Glutamatergic neuron (in vitro differentiated cells): ENCODE results near the gene MBOAT1. TPM values are rescaled to one million over a fixed set of nuclear protein-coding genes. Genes with fewer than 3 reads are reported as not detected.

Experiments used
- DNase-seq: peaks from one replicate; pipeline ENCODE4 v3.0.0; 2022
- H3K27ac Mint-ChIP-seq: one replicate; pipeline ENCODE4 v1.8.0; 2020; ENCODE audit warnings: mild to moderate bottlenecking, mixed read lengths, inconsistent platforms; ENCODE audit not compliant: unreplicated experiment
- H3K27me3 Mint-ChIP-seq: one replicate; pipeline ENCODE4 v1.8.0; 2020; ENCODE audit warnings: mild to moderate bottlenecking, moderate library complexity, mixed read lengths, inconsistent platforms; ENCODE audit not compliant: unreplicated experiment
- H3K36me3 Mint-ChIP-seq: one replicate; pipeline ENCODE4 v1.8.0; 2020; ENCODE audit warnings: mild to moderate bottlenecking, mixed read lengths, inconsistent platforms; ENCODE audit not compliant: unreplicated experiment
- H3K4me1 Mint-ChIP-seq: one replicate; pipeline ENCODE4 v1.8.0; 2020; ENCODE audit warnings: mild to moderate bottlenecking, low read depth, mixed read lengths, inconsistent platforms; ENCODE audit not compliant: unreplicated experiment
- H3K4me3 Mint-ChIP-seq: one replicate; pipeline ENCODE4 v1.8.0; 2020; ENCODE audit warnings: mild to moderate bottlenecking, mixed read lengths, inconsistent platforms; ENCODE audit not compliant: unreplicated experiment
- H3K9me3 Mint-ChIP-seq: one replicate; pipeline ENCODE4 v1.8.0; 2020; ENCODE audit warnings: mild to moderate bottlenecking, moderate library complexity, mixed read lengths, inconsistent platforms; ENCODE audit not compliant: unreplicated experiment
- CTCF ChIP-seq: fragments of 200-600 bp; sonication (generic); IDR thresholded peaks from one replicate; pipeline ENCODE4 v1.5.0; 2021; ENCODE audit not compliant: partially characterized antibody, unreplicated experiment
- total RNA-seq: library from RNA; stranded (reverse); fragmentation: NEBNext Ultra II Directional; extraction: Animal tissue kit (Norgen Biotek cat#: 25700); gene quantifications from one replicate; pipeline ENCODE4 v1.2.1, GENCODE V29; 2021; ENCODE audit not compliant: unreplicated experiment

MBOAT1 gene
- total RNA-seq, 1 donor from 2014 or later = not detected

GRCh38 chr6:20070047-20070446, 142.2 kb downstream of the MBOAT1 start:
- TF ChIP-seq CTCF = no peak
- Mint-ChIP-seq H3K27ac (no peak overlapping the region), H3K4me3 (no peak overlapping the region), H3K36me3 (no peaks in the 10 kb centered on the region), H3K27me3 (peaks cover 2% of the 10 kb centered on the region), H3K9me3 (peaks cover 3% of the 10 kb centered on the region), H3K4me1 (no peaks in the 10 kb centered on the region)
- no peak for DNase-seq

- Mint-ChIP-seq H3K4me3 (no peak overlapping the region), H3K27me3 (peaks cover 2% of the 10 kb centered on the region), H3K27ac (no peak overlapping the region), H3K36me3 (no peaks in the 10 kb centered on the region), H3K9me3 (peaks cover 3% of the 10 kb centered on the region), H3K4me1 (no peaks in the 10 kb centered on the region)
- TF ChIP-seq CTCF = no peak
- no peak for DNase-seq
Observed at GRCh38 chr6:20069021-20069522, 143.2 kb downstream of the MBOAT1 start.

- H3K27ac Mint-ChIP-seq = no peak overlapping the region
- no peak overlapping the region for H3K4me3 Mint-ChIP-seq
- DNase-seq = no peak
- H3K9me3 Mint-ChIP-seq = peaks cover 3% of the 10 kb centered on the region
- H3K27me3 Mint-ChIP-seq = peaks cover 2% of the 10 kb centered on the region
- no peak for TF ChIP-seq CTCF
- H3K36me3 Mint-ChIP-seq = no peaks in the 10 kb centered on the region
- H3K4me1 Mint-ChIP-seq = no peaks in the 10 kb centered on the region
Observed at GRCh38 chr6:20068421-20068988, 143.8 kb downstream of the MBOAT1 start.

DNA sequence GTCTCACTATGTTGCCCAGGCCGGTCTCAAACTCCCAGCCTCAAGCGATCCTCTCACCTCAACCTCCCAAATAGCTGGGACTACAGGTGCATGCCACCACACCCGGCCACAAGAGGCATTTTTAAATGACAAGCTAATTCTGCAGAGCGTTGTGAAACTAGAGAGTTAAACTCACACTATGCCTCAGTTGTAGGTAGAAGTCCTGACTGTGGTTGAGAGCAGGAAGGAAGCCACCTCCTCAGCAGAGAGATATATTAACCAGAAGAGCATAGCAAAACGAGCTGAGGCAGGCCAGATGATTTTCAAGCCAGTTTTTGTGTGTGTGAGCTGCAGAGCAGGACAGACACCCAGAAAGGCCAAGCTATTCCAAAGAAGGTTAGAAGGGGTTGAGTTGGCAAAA, 150.3 kb downstream of the MBOAT1 start:
- H3K4me3 Mint-ChIP-seq = no peak overlapping the region
- no peak for DNase-seq
- H3K4me1 Mint-ChIP-seq = no peaks in the 10 kb centered on the region
- no peaks in the 10 kb centered on the region for H3K36me3 Mint-ChIP-seq
- no peak overlapping the region for H3K27ac Mint-ChIP-seq
- H3K9me3 Mint-ChIP-seq = no peaks in the 10 kb centered on the region
- H3K27me3 Mint-ChIP-seq = no peaks in the 10 kb centered on the region
- no peak for TF ChIP-seq CTCF

GRCh38 chr6:20060252-20060651, 152.0 kb downstream of the MBOAT1 start:
- Mint-ChIP-seq H3K9me3 (no peaks in the 10 kb centered on the region), H3K4me1 (no peaks in the 10 kb centered on the region), H3K4me3 (no peak overlapping the region), H3K27ac (no peak overlapping the region), H3K27me3 (no peaks in the 10 kb centered on the region), H3K36me3 (no peaks in the 10 kb centered on the region)
- DNase-seq = no peak
- no peak for TF ChIP-seq CTCF
